ENCODE measurements around the gene TPR. TPM values are rescaled to one million over a fixed set of nuclear protein-coding genes. Genes with fewer than 3 reads are reported as not detected.

Gene TPR
- total and polyA plus RNA-seq, 2 experiments from 2014 or later = 58.4 to 65.1 TPM

GRCh38 chr1:186283374-186283773 is 91.7 kb downstream of the TPR start:
- no peak for DNase-seq (ENCODE audit: low spot score)
- H4K20me1 ChIP-seq (ENCODE audit: insufficient read depth, poor library complexity, severe bottlenecking) = no peaks in the 10 kb centered on the region
- no peaks in the 10 kb centered on the region for H3K9me3 ChIP-seq (ENCODE audit: low read depth)
- no peak overlapping the region for H2AFZ ChIP-seq
- no peaks in the 10 kb centered on the region for H3K4me1 ChIP-seq (ENCODE audit: insufficient read depth)
- no peaks in the 10 kb centered on the region for H3K79me2 ChIP-seq
- H3K36me3 ChIP-seq (replicated peaks; ENCODE audit: insufficient read depth, low read depth) = no peaks in the 10 kb centered on the region
- H3K9me2 ChIP-seq (replicated peaks; ENCODE audit: insufficient read depth) = no peaks in the 10 kb centered on the region
- H3K4me3 ChIP-seq = no peak overlapping the region
- H3K27ac ChIP-seq = no peak overlapping the region
- no peak for TF ChIP-seq EZH2 (IDR thresholded peaks at IDR 0.05; ENCODE audit: borderline replicate concordance)
- TF ChIP-seq CTCF (IDR thresholded peaks at IDR 0.05; ENCODE audit: poor library complexity) = no peak
- TF ChIP-seq EZH2phosphoT487 (IDR thresholded peaks at IDR 0.05; ENCODE audit: low read depth, severe bottlenecking, unreplicated experiment) = no peak
- H3K4me2 ChIP-seq = no peak overlapping the region
- WGBS (ENCODE audit: low lambda C conversion rate, missing lambda C conversion rate) = 66% methylated on average over 3 of the region's 3 CpGs
- no peaks in the 10 kb centered on the region for H3K27me3 ChIP-seq

GRCh38 chr1:186282466-186282865 is 92.6 kb downstream of the TPR start:
- Histone ChIP-seq H3K4me1 (ENCODE audit: insufficient read depth) (no peaks in the 10 kb centered on the region), H3K9me3 (ENCODE audit: low read depth) (no peaks in the 10 kb centered on the region), H3K9me2 (replicated peaks; ENCODE audit: insufficient read depth) (no peaks in the 10 kb centered on the region), H3K36me3 (replicated peaks; ENCODE audit: insufficient read depth, low read depth) (no peaks in the 10 kb centered on the region), H3K27me3 (no peaks in the 10 kb centered on the region), H3K4me3 (no peak overlapping the region), H3K4me2 (no peak overlapping the region), H2AFZ (no peak overlapping the region), H3K27ac (no peak overlapping the region), H4K20me1 (ENCODE audit: insufficient read depth, poor library complexity, severe bottlenecking) (no peaks in the 10 kb centered on the region), H3K79me2 (no peaks in the 10 kb centered on the region)
- TF ChIP-seq CTCF (IDR thresholded peaks at IDR 0.05; ENCODE audit: poor library complexity) = no peak
- TF ChIP-seq EZH2 (IDR thresholded peaks at IDR 0.05; ENCODE audit: borderline replicate concordance) = no peak
- TF ChIP-seq EZH2phosphoT487 (IDR thresholded peaks at IDR 0.05; ENCODE audit: low read depth, severe bottlenecking, unreplicated experiment) = no peak
- WGBS (ENCODE audit: low lambda C conversion rate, missing lambda C conversion rate) = 79% methylated on average over 8 of the region's 8 CpGs
- DNase-seq (ENCODE audit: low spot score) = no peak

- 79% methylated on average over 2 of the region's 2 CpGs for WGBS (ENCODE audit: low lambda C conversion rate, missing lambda C conversion rate)
- Histone ChIP-seq H3K27me3 (no peaks in the 10 kb centered on the region), H3K4me2 (no peak overlapping the region), H3K4me1 (ENCODE audit: insufficient read depth) (no peaks in the 10 kb centered on the region), H2AFZ (no peak overlapping the region), H3K36me3 (replicated peaks; ENCODE audit: insufficient read depth, low read depth) (no peaks in the 10 kb centered on the region), H3K9me2 (replicated peaks; ENCODE audit: insufficient read depth) (no peaks in the 10 kb centered on the region), H3K9me3 (ENCODE audit: low read depth) (no peaks in the 10 kb centered on the region), H4K20me1 (ENCODE audit: insufficient read depth, poor library complexity, severe bottlenecking) (no peaks in the 10 kb centered on the region), H3K4me3 (no peak overlapping the region), H3K27ac (no peak overlapping the region), H3K79me2 (no peaks in the 10 kb centered on the region)
- TF ChIP-seq CTCF (IDR thresholded peaks at IDR 0.05; ENCODE audit: poor library complexity) (no peak), EZH2phosphoT487 (IDR thresholded peaks at IDR 0.05; ENCODE audit: low read depth, severe bottlenecking, unreplicated experiment) (no peak), EZH2 (IDR thresholded peaks at IDR 0.05; ENCODE audit: borderline replicate concordance) (no peak)
- DNase-seq (ENCODE audit: low spot score) = no peak
Observed at GRCh38 chr1:186275822-186276221, 99.2 kb downstream of the TPR start.

GRCh38 chr1:186272486-186272885 is 102.6 kb downstream of the TPR start:
- WGBS (ENCODE audit: low lambda C conversion rate, missing lambda C conversion rate) = 77% methylated on average over 1 of the region's 1 CpG
- Histone ChIP-seq H3K9me3 (ENCODE audit: low read depth) (no peaks in the 10 kb centered on the region), H2AFZ (no peak overlapping the region), H3K79me2 (no peaks in the 10 kb centered on the region), H4K20me1 (ENCODE audit: insufficient read depth, poor library complexity, severe bottlenecking) (no peaks in the 10 kb centered on the region), H3K27ac (no peak overlapping the region), H3K4me3 (no peak overlapping the region), H3K4me1 (ENCODE audit: insufficient read depth) (no peaks in the 10 kb centered on the region), H3K4me2 (no peak overlapping the region), H3K27me3 (no peaks in the 10 kb centered on the region), H3K9me2 (replicated peaks; ENCODE audit: insufficient read depth) (no peaks in the 10 kb centered on the region), H3K36me3 (replicated peaks; ENCODE audit: insufficient read depth, low read depth) (no peaks in the 10 kb centered on the region)
- TF ChIP-seq EZH2phosphoT487 (IDR thresholded peaks at IDR 0.05; ENCODE audit: low read depth, severe bottlenecking, unreplicated experiment) = no peak
- TF ChIP-seq EZH2 (IDR thresholded peaks at IDR 0.05; ENCODE audit: borderline replicate concordance) = no peak
- TF ChIP-seq CTCF (IDR thresholded peaks at IDR 0.05; ENCODE audit: poor library complexity) = no peak
- DNase-seq (ENCODE audit: low spot score) = no peak

Data from hepatocyte (in vitro differentiated cells).